ENCODE measurements around the gene ARHGAP19.

GRCh38 chr10:97261183-97261582 lies 31.3 kb downstream of the ARHGAP19 start:
- TF ChIP-seq CTCF (conservative IDR thresholded peaks at IDR 0.05): no peak
- no peak for TF ChIP-seq EZH2 (IDR thresholded peaks at IDR 0.05; ENCODE audit: low read depth)
